GM12801 (cell line): ENCODE results near the gene TCTN1.

ENCODE experiments used
- CTCF ChIP-seq: IDR thresholded peaks from one replicate; pipeline ENCODE4 v1.5.1; 2011; ENCODE audit warnings: control low read depth; ENCODE audit not compliant: insufficient read length; ENCODE audit errors: extremely low read depth

The TCTN1 gene

GRCh38 chr12:110640275-110641025 is 26.5 kb downstream of the TCTN1 start:
- TF ChIP-seq CTCF = no peak

GRCh38 chr12:110641521-110641920 is 27.6 kb downstream of the TCTN1 start:
- no peak for TF ChIP-seq CTCF

GRCh38 chr12:110647631-110648040 is 33.7 kb downstream of the TCTN1 start:
- no peak for TF ChIP-seq CTCF

GRCh38 chr12:110649341-110649847 is 35.5 kb downstream of the TCTN1 start:
- TF ChIP-seq CTCF = no peak

- TF ChIP-seq CTCF = no peak
Observed at GRCh38 chr12:110656071-110656655, 42.2 kb downstream of the TCTN1 start.

- TF ChIP-seq CTCF = no peak
Observed at GRCh38 chr12:110657747-110658146, 43.8 kb downstream of the TCTN1 start.

GRCh38 chr12:110658242-110658641 is 44.3 kb downstream of the TCTN1 start:
- no peak for TF ChIP-seq CTCF
